ENCODE measurements around the gene DRC3.

The DRC3 gene

DNA sequence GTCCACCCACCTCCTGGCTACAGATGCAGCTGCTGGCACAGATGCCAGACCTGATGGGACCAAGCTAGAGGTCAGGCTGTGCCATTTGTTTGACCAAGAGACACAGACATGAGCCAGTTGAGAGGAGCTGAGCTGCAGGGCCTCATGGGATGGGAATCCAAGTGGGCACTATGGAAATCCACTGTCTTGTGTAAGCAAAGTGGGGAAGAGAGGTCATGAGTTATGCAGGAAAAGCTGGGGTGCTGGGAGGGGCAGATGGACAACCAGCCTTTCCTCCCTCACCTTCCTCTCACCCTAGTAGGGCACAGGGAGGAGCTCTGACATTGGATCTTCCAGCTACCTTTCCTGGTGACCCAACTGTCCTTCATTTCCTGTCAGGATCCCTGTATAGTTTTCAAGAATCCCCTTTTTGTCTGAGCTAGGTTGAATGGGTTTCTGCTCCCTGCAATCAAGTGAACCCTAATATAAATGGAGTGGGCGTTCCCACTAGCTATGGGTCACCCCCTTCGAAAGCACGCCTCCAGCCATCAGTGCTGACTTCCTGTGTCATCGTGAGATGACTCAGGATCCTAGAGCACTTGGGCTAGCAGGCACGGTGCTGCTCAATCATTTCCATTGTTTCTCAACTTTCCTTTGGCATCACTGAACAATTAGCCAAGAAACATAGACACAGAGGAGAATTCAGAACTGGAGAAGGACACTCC lies 52.7 kb downstream of the DRC3 start:
- peak; percentile 84 for DNase-seq

DNA sequence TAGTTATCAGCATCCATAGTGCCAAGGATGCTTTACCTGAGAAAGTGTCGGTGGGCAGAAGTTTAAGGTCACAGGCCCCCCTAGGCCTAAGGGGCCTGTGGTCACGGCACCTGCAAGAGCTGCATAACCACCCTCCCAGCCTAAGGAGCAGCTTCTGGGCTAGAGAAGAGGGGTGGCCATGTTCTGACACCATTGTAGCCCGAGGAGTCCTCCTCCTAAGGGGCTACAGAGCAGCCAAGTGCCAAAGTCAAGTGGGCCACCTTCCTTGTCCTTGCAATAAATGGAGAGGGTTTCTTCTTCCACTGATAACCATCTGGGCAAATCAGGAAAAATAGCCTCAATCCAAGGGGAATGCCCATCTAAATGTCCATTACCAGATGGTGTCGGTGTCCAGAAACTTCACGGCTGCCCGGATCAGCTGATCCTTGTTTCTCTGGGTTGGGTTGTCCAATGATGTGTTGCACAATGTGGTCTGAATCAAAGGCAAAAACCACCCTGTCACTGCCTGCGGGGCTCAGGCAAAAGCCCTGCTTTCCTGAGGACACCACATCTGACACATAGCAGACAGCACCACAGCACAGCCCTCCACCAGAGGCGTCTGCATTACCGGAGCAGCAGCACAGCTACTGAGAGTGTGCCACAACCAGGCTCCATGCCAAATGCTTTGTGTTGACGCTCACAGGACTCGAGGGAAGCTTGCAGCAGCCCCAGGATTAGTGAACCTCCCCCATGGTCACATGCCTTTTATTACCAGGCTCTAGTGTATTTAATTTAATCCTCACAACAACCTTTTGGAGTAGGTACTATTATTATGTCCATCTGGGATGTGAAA lies 53.5 kb downstream of the DRC3 start:
- DNase-seq = peak; percentile 54

DNA sequence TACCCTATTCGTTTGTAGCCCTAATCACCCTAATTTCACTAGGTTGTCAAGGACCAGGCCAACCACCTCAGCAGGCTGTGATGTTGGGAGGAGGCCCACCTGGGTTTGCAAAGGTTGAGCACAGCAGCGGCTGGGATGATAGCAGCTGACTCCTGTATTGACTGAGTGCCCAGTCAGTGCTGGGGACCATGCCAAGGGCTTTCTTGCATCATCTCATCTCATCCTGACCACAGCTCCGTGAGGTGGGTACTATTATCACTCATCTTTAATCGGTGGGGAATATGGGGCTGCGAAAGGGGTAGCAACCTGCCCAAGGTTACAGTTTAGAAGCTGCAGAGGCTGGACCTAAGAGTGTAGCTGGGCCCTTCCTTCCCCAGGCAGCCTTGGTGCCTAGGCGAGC lies 54.6 kb downstream of the DRC3 start:
- DNase-seq = no peak

DNA sequence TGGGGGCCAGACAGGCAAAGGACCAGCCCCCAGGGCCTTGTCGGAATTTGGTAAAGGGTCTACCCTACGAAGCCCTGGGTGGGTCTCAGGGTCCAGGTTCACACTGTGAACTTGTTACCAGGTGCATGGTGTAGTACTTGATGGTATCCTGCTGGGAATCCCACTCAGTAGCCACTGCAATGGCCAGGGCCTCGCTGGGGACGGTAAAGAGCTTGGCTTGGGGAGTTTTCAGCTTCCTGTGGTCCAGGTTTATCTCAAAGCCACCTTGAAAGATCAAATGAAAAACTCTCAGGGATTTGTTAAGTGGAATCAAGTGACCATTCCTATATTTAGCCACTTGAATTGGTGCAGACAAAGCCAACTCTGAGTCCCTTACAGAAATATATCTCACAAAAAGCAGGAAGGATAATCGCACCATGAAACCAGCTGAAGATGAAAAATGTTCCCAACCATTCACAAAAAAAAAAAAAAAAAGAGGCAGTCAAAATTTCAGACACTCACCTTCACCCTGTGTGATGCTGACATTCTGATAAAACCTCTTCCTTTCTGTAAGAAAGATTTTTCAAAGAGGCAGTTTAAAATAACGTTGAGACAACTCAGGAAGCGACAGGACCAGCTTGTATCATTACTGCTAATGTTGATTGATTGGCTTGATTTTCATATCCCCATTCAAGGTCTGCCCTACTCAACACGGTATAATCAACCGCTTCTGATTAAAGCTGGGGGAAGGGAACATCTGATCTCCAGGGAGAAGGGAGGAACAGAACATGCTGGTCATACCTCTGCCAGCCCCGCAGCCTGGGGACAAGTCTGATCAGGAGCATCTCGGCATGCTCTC lies 55.7 kb downstream of the DRC3 start:
- DNase-seq = no peak

DNA sequence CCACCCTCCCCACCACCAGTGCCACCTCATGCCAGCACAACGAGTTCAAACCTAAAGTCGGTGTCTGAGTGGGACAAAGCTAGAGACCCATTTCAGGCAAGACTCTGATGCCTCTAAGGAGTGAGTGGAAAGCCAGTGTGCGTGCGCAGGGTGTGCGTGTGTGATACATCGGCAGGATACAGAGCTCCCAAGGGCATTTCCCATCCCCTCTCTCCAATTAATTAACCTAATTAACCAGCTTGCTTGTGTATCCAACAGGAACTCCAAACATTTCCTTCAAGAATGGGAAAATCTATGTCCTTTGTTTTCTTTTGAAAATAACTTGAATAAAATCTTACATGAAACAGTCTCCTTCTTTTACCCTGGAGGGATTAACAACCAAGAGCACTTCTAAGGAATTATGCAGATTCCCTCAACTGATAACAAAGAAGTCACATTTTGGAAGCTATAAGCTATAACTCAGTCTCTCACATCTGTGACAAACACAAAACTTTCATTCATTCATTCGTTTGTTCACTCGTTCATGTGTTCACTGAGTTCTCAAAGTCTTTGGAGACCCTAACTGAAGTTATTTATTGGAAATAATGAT lies 56.4 kb downstream of the DRC3 start:
- no peak for DNase-seq

DNA sequence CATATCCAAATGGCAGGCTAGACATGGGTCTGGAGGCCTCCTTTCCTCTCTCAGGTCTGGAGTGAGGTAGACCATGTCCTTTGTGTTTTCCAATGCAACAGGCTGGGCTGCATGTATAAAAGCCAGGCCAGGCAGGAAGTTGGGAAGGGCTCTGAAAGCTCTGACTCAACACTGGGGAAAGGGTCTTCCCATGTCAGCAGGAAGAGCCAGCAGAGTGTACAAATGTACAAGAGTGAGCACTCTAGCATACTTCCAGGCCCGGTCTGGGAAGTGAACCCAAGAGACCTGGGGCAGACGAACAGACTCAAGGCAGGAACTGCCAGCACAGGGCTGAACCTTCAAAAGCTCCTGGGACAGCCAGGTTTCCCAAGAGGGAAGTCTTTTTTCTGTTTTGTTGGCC lies 59.3 kb downstream of the DRC3 start:
- no peak for DNase-seq

DNA sequence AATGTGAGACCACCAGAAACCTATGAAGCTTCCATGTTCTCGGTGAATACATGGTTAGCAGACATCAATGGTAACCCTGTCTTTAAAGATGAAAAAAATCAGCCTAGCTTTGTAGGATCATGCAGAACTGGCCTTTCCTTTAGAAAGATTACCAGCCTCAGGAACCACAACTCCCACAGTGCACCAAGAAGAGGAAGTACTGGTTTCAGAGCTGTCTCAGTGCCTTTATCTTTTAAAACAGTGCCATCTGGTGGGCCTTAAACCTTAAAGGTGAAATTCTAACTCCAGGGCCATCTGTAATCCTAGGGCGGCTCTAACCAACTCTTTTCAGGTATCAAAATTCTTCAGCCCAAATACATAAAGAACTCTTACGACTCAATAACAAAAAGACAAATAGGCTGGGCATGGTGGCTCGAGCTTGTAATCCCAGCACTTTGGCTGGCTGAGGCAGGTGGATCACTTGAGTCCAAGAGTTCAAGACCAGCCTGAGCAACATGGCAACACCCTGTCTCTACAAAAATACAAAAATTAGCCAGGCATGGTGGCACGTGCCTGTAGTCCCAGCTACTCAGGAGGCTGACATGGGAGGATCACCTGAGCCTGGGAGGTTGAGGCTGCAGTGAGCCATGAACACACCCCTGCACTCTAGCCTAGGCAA lies 60.9 kb downstream of the DRC3 start:
- DNase-seq = peak; percentile 82

DNA sequence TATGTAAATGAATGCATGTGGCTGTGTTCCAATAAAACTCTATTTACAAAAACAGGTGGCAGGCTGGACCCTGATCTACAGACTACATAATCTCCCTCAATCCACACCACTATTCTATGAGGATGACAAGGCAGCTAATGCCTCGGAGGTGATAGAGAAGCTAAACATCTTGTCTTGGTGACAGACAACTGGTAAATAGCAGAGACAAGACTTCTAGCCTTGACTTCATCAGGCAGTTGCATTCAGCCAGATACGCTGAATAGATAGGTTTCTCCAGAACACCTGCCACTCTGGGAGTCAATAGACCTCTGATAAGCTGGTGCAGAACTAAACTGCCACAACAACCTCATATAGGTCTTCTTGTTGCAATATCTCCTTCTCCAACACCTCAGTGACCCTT lies 63.0 kb downstream of the DRC3 start:
- DNase-seq = no peak

DNA sequence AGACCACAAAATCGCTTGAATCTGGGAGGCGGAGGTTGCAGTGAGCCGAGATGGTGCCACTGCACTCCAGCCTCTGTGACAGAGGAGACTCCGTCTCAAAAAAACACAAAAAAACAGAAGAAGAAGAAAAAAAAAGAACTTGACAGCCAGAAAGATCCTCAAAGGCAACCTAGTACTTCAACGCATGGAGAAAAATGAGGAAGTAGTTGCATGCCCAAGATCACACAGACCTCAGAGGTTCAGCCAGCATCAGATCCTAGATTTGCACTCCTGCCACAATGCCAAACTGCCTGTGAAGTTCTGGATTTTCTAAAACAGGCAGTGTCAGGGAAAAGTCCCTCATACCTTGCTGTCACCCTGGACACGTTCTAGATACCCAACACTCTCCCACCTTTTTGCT lies 64.8 kb downstream of the DRC3 start:
- DNase-seq = no peak

DNA sequence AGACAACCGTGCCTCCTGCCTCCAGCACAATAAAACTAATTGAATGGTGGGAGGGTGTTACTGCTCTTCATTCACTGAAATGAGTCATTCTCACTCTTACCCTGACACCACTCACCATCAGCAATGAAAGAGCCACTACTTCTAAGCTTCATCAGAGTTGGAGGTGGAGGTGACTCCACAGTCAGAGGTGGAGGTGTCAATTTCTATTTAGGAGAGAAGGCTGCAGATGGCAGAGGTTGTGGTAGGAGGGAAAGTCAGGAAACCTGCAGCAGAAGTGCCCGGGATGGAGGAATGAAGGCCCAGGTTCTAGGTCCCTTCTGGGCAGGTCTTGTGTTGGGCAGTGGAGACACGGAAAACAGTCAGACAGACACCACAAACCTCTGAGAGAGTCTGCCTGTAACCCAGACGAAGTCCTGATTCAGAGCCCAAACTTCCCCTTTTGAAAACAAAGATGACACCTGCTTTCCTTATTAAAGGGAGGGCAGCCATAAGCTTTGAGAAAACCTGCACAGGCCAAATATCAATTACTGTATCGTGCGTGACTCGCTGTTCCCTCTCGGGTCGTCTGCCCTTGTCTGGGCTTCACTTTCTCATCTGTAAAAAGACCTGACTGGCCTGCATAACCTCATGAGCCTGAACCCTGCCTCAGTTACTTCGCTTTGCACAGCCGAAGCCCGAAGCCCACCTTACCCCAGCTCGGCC lies 65.6 kb downstream of the DRC3 start:
- peak; percentile 63 for DNase-seq

DNA sequence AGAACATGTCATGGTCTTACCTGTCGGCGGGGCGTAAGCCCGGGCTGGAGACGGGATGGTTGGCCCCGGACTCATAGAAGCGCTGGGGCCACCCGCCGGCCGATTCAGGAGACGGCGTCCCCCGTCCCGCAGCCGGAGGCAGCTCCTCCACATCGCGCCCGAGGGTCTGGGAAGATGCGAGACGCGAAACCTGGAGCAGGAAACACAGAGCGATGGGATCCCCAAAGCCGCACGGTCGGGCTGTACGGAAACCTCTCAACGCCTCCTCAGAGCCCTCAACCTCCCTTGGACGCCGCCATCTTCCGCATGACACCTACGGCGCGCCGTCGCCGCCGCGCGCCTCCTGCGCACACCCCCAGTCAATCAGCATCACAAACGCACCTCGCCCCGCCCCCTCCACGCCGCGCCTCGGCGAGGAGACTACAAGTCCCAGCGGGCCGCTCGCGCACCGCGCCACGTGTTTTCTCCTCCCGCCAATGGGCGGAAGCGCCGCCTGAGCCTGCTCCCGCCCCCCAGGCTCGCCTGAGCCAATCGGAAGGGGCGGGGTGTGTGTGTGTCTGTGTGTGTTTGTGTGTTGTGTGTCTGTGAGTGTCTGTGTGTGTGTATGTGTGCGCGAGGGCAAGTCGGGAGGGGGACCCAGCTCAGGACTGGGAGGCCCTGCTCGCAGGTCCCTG lies 66.3 kb downstream of the DRC3 start, which contains the start of the genes ATPAF2 and GID4:
Gene ATPAF2, minus strand, starts transcription at position 308 of the 674 bp plus-strand sequence. Its CDS starts 155 bp downstream, at position 153.
Gene GID4, plus strand, starts transcription at position 548 of the 674 bp plus-strand sequence. Its CDS starts 57 bp downstream, at position 605.
- peak; percentile 100 for DNase-seq

DNA sequence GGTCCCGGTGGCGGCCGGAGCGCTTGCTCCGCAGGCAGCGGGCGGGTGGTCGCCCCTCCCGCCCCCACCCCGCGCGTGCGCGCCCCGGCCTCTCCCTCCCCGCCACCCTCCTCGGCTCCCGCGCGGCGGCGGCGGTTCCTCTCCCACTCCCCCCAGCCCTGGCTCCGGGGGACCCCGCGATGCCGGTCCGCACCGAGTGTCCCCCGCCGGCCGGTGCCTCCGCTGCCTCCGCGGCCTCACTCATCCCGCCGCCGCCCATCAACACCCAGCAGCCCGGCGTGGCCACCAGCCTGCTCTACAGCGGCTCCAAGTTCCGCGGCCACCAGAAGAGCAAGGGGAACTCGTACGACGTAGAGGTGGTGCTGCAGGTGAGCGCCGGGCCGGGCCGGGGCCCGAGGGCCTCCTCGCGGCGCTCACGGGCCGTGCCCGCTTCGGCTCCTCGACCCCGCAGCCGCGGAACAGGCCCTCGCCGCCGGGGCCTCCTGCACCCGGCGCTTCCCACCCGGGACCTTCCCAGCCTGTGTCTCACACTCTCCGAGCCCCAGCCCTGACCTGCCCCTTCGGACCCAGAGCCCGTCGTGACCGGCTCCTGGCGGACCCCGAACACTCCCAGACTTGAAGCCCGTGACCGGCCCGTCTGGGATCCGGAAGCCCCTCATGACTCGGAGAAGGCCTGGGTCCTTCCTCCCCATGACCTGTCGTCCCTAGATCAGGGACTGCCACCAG lies 67.0 kb downstream of the DRC3 start:
- no peak for DNase-seq

DNA sequence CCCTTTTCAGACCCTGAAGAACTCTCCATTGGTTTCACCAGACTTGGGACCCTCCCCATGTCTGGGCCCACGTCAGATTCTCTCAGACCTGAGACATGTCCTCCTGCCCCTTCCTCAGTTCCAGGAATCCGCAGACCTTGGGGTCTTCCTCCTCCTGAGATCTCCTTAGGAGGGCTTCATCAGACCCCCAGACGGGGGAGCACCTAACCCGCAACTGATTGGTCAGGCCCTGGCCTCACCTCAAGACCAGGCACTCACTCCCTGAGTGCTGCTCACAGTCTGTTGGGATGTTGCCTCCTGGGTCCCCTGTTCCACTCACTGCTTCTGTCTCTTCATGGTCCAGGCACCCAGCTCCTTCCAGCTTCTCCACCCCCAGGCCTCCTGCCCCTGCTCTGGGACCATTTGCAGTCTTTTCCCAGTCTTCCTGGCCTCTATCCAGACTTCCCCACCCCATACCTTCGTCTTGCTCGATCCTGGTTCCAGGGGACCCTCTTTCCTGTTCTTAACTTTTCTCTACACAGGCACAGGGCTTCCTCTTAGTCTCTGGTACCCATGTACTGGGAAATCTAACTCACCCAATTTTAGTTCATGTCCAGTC lies 67.7 kb downstream of the DRC3 start:
- DNase-seq = no peak

DNA sequence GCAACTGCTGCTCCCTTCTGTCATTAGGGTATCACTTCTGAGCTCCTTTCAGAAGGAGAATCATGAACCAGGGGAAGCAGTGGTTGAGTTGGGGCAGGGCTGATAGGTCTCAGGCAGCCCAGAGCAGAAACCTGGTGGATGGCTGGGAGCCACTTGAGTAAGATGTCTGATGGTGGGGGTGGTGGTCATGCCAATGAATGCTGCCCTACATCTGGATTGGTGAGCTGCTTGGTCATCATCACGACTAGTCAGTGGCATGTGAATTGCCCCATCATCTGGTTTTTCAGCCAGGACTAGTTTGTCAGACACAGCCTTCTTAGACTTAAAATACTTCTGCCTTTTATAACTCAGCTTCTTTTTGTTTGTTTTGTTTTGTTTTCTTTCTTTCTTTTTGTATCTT lies 69.1 kb downstream of the DRC3 start:
- no peak for DNase-seq

DNA sequence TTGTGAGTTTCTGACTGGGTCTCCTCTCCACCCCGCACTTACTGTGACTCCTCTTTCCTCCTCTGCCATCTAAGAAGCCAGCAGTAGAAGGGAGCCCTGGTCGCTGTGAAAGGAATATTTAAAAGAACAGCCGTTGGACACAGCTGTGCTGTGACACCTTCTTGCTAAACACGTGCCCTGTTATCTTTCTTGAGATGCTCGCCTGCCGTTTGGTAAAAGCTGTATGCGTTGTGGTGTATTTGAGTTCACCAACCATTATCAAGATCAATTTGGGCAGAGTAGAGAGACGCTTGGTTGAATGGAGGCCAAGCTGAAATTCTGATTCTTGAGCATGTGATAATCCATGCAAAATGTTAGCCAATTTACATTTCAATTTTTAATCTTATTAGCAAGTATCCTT lies 70.3 kb downstream of the DRC3 start:
- DNase-seq = no peak

DNA sequence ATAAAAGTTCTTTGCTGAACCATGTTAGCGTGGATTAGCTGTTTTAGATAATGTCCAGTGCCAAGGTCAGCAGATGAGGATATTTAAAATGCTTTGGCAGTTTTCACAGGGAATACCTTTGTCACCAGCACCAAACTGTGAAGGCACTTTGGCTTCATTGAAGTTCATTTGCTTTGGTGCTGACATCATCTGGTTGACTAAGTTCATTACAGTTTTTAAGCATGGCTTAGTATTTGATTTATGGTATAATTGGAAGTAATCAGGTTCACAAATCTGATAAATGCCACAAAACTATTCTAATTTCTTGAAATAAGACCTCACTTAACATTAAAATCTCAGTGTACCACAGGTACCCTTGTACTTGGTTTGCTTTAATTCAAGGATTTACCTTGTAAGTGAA lies 70.8 kb downstream of the DRC3 start:
- DNase-seq = no peak

DNA sequence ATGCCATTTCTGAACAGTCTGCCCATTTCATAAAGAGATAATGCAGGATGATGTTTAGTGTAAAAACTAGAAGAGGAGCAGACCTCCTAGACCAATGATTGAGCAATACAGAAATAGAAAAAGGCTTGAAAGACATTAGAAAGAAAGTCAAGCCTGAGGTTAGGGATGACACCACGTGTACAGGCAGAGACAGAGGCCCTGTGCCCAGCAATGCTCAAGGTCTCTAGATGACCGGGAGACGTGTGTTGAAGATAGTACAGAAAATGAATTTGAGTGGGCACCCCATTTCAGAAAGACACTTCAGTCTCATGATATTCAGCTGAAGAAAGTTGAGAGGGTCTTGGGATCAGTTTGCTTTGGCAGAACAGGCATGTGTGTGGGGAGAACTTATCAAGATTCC lies 71.9 kb downstream of the DRC3 start:
- DNase-seq = no peak

DNA sequence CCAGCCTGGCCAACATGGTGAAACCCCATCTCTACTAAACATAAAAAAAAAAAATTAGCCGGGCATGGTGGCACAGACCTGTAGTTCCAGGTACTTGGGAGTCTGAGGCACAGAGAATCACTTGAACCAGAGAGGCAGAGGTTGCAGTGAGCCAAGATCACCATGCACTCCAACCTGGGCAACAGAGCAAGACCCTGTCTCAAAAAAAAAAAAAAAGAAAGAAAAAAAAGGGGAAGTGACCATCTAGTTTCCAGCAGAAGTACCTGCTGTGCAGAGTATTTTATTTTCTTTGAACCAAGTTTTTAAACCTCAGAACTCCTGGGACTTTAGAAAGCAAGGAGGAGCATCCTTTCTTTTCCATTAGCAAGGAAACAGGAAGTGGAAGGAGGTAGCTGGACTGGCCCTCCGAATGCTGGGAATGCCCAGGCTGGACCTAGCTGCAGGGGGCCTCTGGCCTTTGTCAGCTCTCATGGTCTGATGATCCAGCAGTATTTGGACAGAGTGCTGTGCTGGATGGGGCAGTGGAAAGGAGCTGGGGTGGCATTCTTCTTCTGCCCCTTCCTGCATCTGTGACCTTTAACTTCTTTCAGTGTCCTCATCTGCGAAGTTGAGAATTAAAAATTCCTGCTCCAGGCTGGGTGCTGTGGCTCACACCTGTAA lies 73.2 kb downstream of the DRC3 start:
- no peak for DNase-seq

DNA sequence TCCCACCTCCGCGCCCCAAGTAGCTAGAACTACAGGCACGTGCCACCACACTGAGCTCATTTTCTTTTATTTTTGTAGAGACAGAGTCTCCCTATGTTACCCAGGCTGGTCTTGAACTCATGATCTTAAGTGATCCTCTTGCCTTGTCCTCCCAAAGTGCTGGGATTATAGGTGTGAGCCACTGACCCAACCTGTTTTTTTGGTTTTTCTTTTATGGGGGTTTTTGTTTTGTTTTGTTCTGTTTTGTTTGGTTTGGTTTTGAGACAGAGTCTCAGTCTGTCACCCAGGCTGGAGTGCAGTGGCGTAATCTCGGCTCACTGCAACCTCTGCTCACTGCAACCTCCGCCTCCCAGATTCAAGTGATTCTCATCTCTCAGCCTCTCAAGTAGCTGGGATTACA lies 82.9 kb downstream of the DRC3 start:
- no peak for DNase-seq
